Lower leg skin (tissue), 3 donors: Measurements from ENCODE around the gene ZFPM1.

ENCODE experiments used
- CTCF ChIP-seq, 3 donors: fragments of 450-650 bp; IDR thresholded peaks; one replicate each; pipeline ENCODE4 v1.5.1; 2016; ENCODE audit warnings: antibody characterized with exemption in 3 of 3, mild to moderate bottlenecking in 3 of 3, moderate library complexity in 2 of 3
- POLR2A ChIP-seq, 2 donors: fragments of 450-650 bp; IDR thresholded peaks; one replicate each; pipeline ENCODE4 v1.6.1; 2016 to 2017; ENCODE audit warnings: antibody characterized with exemption in 2 of 2, mild to moderate bottlenecking in 1 of 2, moderate library complexity in 1 of 2

- TF ChIP-seq CTCF (IDR thresholded peaks at IDR 0.05), result peak in 1 of 3 donors; percentile 52
- no peak for TF ChIP-seq POLR2A (IDR thresholded peaks at IDR 0.05)
Observed at GRCh38 chr16:88437367-88437964, 15.6 kb upstream of the ZFPM1 start.
